SU-DHL-6 (cell line): ENCODE measurements around the gene ZCCHC17.

ENCODE experiments used
- EZH2phosphoT487 ChIP-seq: fragments of 200-600 bp; sonication (generic), shearing (Covaris generic); conservative IDR thresholded peaks from 2 replicates; pipeline ENCODE4 v1.6.1; 2018; ENCODE audit warnings: mild to moderate bottlenecking, antibody characterized with exemption, low read length, moderate library complexity, mixed read lengths
- TF ChIP-seq, protein P1 (sequence below): fragments of 200-600 bp; sonication (generic); IDR thresholded peaks from one replicate; pipeline ENCODE4 v1.5.1; 2017; ENCODE audit warnings: antibody characterized with exemption, mild to moderate bottlenecking, low read length, moderate library complexity; ENCODE audit not compliant: insufficient read depth, poor library complexity, severe bottlenecking

DNA sequence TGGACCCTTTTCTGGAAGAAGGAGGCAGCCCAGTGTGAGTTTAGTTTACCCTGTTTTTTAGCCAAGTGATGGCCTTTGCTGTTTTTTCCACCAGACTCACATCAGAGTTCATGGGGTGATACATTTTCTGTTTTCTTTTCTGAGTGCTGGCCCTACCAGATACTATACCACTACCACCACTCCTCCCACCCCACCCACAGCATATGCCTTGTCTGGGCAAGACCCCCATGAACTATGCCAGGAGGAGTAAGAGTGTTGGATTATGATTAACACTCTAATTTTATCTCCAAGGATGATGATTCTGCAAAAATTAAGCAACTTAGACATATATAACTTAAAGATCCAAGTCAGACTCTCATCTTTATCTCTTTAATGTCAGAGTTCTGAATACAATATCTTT is 50.0 kb downstream of the ZCCHC17 start:
- TF ChIP-seq, protein P1, sequence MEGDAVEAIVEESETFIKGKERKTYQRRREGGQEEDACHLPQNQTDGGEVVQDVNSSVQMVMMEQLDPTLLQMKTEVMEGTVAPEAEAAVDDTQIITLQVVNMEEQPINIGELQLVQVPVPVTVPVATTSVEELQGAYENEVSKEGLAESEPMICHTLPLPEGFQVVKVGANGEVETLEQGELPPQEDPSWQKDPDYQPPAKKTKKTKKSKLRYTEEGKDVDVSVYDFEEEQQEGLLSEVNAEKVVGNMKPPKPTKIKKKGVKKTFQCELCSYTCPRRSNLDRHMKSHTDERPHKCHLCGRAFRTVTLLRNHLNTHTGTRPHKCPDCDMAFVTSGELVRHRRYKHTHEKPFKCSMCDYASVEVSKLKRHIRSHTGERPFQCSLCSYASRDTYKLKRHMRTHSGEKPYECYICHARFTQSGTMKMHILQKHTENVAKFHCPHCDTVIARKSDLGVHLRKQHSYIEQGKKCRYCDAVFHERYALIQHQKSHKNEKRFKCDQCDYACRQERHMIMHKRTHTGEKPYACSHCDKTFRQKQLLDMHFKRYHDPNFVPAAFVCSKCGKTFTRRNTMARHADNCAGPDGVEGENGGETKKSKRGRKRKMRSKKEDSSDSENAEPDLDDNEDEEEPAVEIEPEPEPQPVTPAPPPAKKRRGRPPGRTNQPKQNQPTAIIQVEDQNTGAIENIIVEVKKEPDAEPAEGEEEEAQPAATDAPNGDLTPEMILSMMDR = no peak
- no peak for TF ChIP-seq EZH2phosphoT487
